OCI-LY3 (cell line): ENCODE data around the gene PRICKLE1.

Source experiments
- H2AFZ ChIP-seq: fragments of 200-600, 300-600 bp; shearing (Covaris generic); 2 replicates; pipeline ENCODE4 v1.6.0; 2014; ENCODE audit warnings: antibody characterized with exemption, low read depth, low read length
- H3K27ac ChIP-seq: fragments of 200-600, 300-600 bp; sonication (generic); 2 replicates; pipeline ENCODE4 v1.5.1; 2014; ENCODE audit warnings: mild to moderate bottlenecking, low read length, moderate library complexity, mixed read lengths
- H3K27me3 ChIP-seq: fragments of 200-600, 300-600 bp; sonication (generic); 2 replicates; pipeline ENCODE4 v1.6.1; 2014; ENCODE audit warnings: low read depth, low read length, mixed read lengths
- H3K36me3 ChIP-seq: fragments of 200-600, 300-600 bp; sonication (generic); replicated peaks from 2 replicates; pipeline ENCODE3; 2014; ENCODE audit warnings: low read depth, low read length, mixed read lengths
- H3K4me1 ChIP-seq: fragments of 300-600, 200-600 bp; sonication (generic); 2 replicates; pipeline ENCODE4 v1.6.1; 2014; ENCODE audit warnings: low read length, mixed read lengths
- H3K4me2 ChIP-seq: fragments of 200-600, 300-600 bp; sonication (generic); 2 replicates; pipeline ENCODE4 v1.6.1; 2014; ENCODE audit warnings: low read length, mixed read lengths
- H3K4me3 ChIP-seq: fragments of 300-600, 200-600 bp; sonication (generic); 2 replicates; pipeline ENCODE4 v1.5.1; 2014; ENCODE audit warnings: antibody characterized with exemption, mild to moderate bottlenecking, low read length, moderate library complexity
- H3K79me2 ChIP-seq: fragments of 300-600, 200-600 bp; shearing (Covaris generic); 2 replicates; pipeline ENCODE4 v1.6.1; 2014; ENCODE audit warnings: mild to moderate bottlenecking, low read length, mixed read lengths
- H3K9ac ChIP-seq: fragments of 300-600, 200-600 bp; shearing (Covaris generic); 2 replicates; pipeline ENCODE4 v1.6.0; 2014; ENCODE audit warnings: mild to moderate bottlenecking, low read length, moderate library complexity
- H3K9me3 ChIP-seq: fragments of 200-600, 300-600 bp; shearing (Covaris generic); 2 replicates; pipeline ENCODE4 v1.6.1; 2014; ENCODE audit warnings: low read length, mixed read lengths; ENCODE audit not compliant: insufficient read depth
- H4K20me1 ChIP-seq: fragments of 200-600, 300-600 bp; sonication (generic); 2 replicates; pipeline ENCODE4 v1.6.1; 2016; ENCODE audit warnings: low read length, mixed read lengths; ENCODE audit not compliant: insufficient read depth
- CTCF ChIP-seq: fragments of 200-600, 300-600 bp; sonication (generic); IDR thresholded peaks from 2 replicates; pipeline ENCODE4 v1.5.1; 2014; ENCODE audit warnings: antibody characterized with exemption, low read length, low read depth
- EZH2phosphoT487 ChIP-seq: fragments of 200-600 bp; shearing (Covaris generic); IDR thresholded peaks from 2 replicates; pipeline ENCODE4 v1.6.1; 2018; ENCODE audit warnings: antibody characterized with exemption, mixed run types, low read depth

PRICKLE1 gene

GRCh38 chr12:42447371-42447786 is 142.2 kb downstream of the PRICKLE1 start:
- TF ChIP-seq CTCF (no peak), EZH2phosphoT487 (no peak)
- H3K36me3 ChIP-seq: peaks cover 37% of the 10 kb centered on the region
- H2AFZ ChIP-seq: no peak overlapping the region
- no peaks in the 10 kb centered on the region for H3K79me2 ChIP-seq
- H3K4me3 ChIP-seq: no peak overlapping the region
- H3K27ac ChIP-seq: no peak overlapping the region
- no peaks in the 10 kb centered on the region for H3K9me3 ChIP-seq
- peaks cover 11% of the 10 kb centered on the region for H3K4me1 ChIP-seq
- H4K20me1 ChIP-seq: no peaks in the 10 kb centered on the region
- no peaks in the 10 kb centered on the region for H3K27me3 ChIP-seq
- H3K4me2 ChIP-seq: no peak overlapping the region
- H3K9ac ChIP-seq: no peak overlapping the region

DNA sequence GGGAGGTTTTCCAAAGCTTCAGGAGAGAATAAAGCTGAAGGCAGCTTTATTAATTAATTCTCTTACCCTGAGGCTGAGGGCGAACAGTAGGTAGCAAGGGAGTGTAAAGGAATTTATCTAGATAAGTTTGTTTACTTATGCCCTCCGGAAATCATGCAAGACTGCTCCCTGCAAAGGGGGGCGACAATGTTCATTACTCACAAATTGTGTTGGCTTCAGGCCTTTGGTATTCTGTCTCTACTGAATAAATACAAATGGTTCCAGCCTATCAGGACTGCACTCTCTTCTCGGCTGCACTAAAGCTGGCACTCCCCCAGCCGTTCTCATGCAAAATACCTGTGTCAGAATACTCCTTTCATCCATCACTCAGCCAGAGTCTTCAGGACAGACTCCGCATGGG is 142.8 kb downstream of the PRICKLE1 start:
- Histone ChIP-seq H3K9ac (no peak overlapping the region), H3K4me3 (no peak overlapping the region), H3K27me3 (no peaks in the 10 kb centered on the region), H3K4me1 (peaks cover 11% of the 10 kb centered on the region), H4K20me1 (no peaks in the 10 kb centered on the region), H3K9me3 (no peaks in the 10 kb centered on the region), H3K36me3 (peaks cover 41% of the 10 kb centered on the region), H3K79me2 (no peaks in the 10 kb centered on the region), H3K4me2 (no peak overlapping the region), H2AFZ (no peak overlapping the region), H3K27ac (no peak overlapping the region)
- TF ChIP-seq CTCF: no peak
- no peak for TF ChIP-seq EZH2phosphoT487

- H3K36me3 ChIP-seq: peaks cover 41% of the 10 kb centered on the region
- H3K79me2 ChIP-seq: no peaks in the 10 kb centered on the region
- no peak overlapping the region for H3K27ac ChIP-seq
- TF ChIP-seq EZH2phosphoT487: no peak
- TF ChIP-seq CTCF: no peak
- no peaks in the 10 kb centered on the region for H3K9me3 ChIP-seq
- H3K4me3 ChIP-seq: no peak overlapping the region
- peaks cover 14% of the 10 kb centered on the region for H3K4me1 ChIP-seq
- no peak overlapping the region for H3K9ac ChIP-seq
- H2AFZ ChIP-seq: no peak overlapping the region
- H3K27me3 ChIP-seq: no peaks in the 10 kb centered on the region
- H3K4me2 ChIP-seq: no peak overlapping the region
- no peaks in the 10 kb centered on the region for H4K20me1 ChIP-seq
These were observed 143.7 kb downstream of the PRICKLE1 start for GRCh38 chr12:42445891-42446290.

GRCh38 chr12:42444192-42444943 is 145.2 kb downstream of the PRICKLE1 start:
- TF ChIP-seq EZH2phosphoT487: no peak
- TF ChIP-seq CTCF: no peak
- no peaks in the 10 kb centered on the region for H3K79me2 ChIP-seq
- H3K4me2 ChIP-seq: no peak overlapping the region
- no peak overlapping the region for H3K4me3 ChIP-seq
- no peak overlapping the region for H3K9ac ChIP-seq
- no peak overlapping the region for H3K27ac ChIP-seq
- H2AFZ ChIP-seq: no peak overlapping the region
- peaks cover 26% of the 10 kb centered on the region for H3K36me3 ChIP-seq
- no peaks in the 10 kb centered on the region for H3K27me3 ChIP-seq
- H3K4me1 ChIP-seq: peaks cover 24% of the 10 kb centered on the region
- no peaks in the 10 kb centered on the region for H4K20me1 ChIP-seq
- H3K9me3 ChIP-seq: no peaks in the 10 kb centered on the region
